HepG2 (cell line): ENCODE results near the gene RBCK1. TPM values are rescaled to one million over a fixed set of nuclear protein-coding genes. Genes with fewer than 3 reads are reported as not detected.
"Not testable (repeated sequence)": the region's sequence is repeated elsewhere in the genome, so short reads cannot be mapped to it uniquely, and the experiment has no call there.

Experiments used
- ATAC-seq: fragments of 200-7000 bp; cut with Tn5 transposase; 3 replicates; pipeline ENCODE4 v1.9.1; 2020; ENCODE audit warnings: mild to moderate bottlenecking, moderate library complexity
- BruUV-seq: library from RNA; stranded (reverse); fragments of 400-500 nt; replicated peaks from 2 replicates; lab custom pipeline; 2021; lab: Mats Ljungman, UMichigan
- CTCF ChIA-PET: fragments of 300-600 bp; formaldehyde crosslinking; extraction: SDS; loops from one replicate; lab custom pipeline; 2021; ENCODE audit warnings: low total read pairs, inconsistent platforms, low intra/inter-chr PET ratio; lab: Yijun Ruan, JAX
- POLR2A ChIA-PET: fragments of 350-600 bp; sonication (Branson Sonifier 250); formaldehyde crosslinking; loops from one replicate; lab custom pipeline; 2020; ENCODE audit warnings: antibody characterized with exemption, inconsistent platforms; lab: Yijun Ruan, JAX
- DNase-seq: peaks from one replicate; pipeline ENCODE4 v3.0.0-alpha.2; 2015; ENCODE audit warnings: low spot score
- FAIRE-seq: peaks from 3 replicates; lab custom pipeline; 2011; peaks lifted over from hg19 to GRCh38; lab: Jason Lieb, UNC
- H2AFZ ChIP-seq: one replicate; pipeline ENCODE4 v1.6.1; 2011; ENCODE audit warnings: low read length, inconsistent platforms
- H3K27ac ChIP-seq: fragments of 300-600 bp; 3 replicates; pipeline ENCODE4 v1.8.0; 2011; ENCODE audit warnings: mixed run types, mild to moderate bottlenecking, mixed read lengths, low read length, inconsistent platforms; ENCODE audit not compliant: insufficient read depth; ENCODE audit errors: extremely low read length
- H3K27me3 ChIP-seq, 2 experiments: fragments of 200-600 bp in 1 of 2; 2 replicates in 1 of 2; 3 replicates in 1 of 2; pipeline versions ENCODE4 v1.6.0 to v1.8.0; 2011; ENCODE audit warnings: low read length in 2 of 2, mild to moderate bottlenecking in 2 of 2, moderate library complexity in 2 of 2, inconsistent platforms in 1 of 2; ENCODE audit not compliant: insufficient read depth in 2 of 2, control insufficient read depth in 1 of 2
- H3K36me3 ChIP-seq, 2 experiments: fragments of 200-600 bp in 1 of 2; replicated peaks in 1 of 2; 2 replicates in 1 of 2; 3 replicates in 1 of 2; pipeline versions ENCODE4 v1.5.1 to v1.8.0; 2011; ENCODE audit warnings: low read length in 2 of 2, inconsistent platforms in 1 of 2; ENCODE audit not compliant: insufficient read depth in 2 of 2, control insufficient read depth in 1 of 2
- H3K4me1 ChIP-seq: 2 replicates; pipeline ENCODE4 v1.5.1; 2012; ENCODE audit warnings: low read length, inconsistent platforms; ENCODE audit not compliant: insufficient read depth
- H3K4me2 ChIP-seq: 2 replicates; pipeline ENCODE4 v1.6.0; 2011; ENCODE audit warnings: low read depth, low read length, inconsistent platforms
- H3K4me3 ChIP-seq, 3 experiments: fragments of 200-600 bp in 1 of 3; sonication (generic), shearing (Covaris generic) in 1 of 3; replicated peaks in 1 of 3; 2 replicates each; pipeline ENCODE4 v1.5.1; 2011 to 2016; ENCODE audit warnings: low read length in 3 of 3, inconsistent platforms in 2 of 3, low read depth in 2 of 3, mild to moderate bottlenecking in 2 of 3, control low read depth in 1 of 3, mixed read lengths in 1 of 3; ENCODE audit not compliant: insufficient read depth in 1 of 3
- H3K79me2 ChIP-seq: one replicate; pipeline ENCODE4 v1.6.1; 2011; ENCODE audit warnings: low read length, inconsistent platforms; ENCODE audit not compliant: insufficient read depth
- H3K9ac ChIP-seq: 2 replicates; pipeline ENCODE4 v1.6.0; 2011; ENCODE audit warnings: mild to moderate bottlenecking, low read depth, low read length, inconsistent platforms; ENCODE audit not compliant: insufficient read depth
- H3K9me3 ChIP-seq: 2 replicates; pipeline ENCODE4 v1.5.1; 2012; ENCODE audit warnings: mild to moderate bottlenecking, low read length
- H4K20me1 ChIP-seq: 2 replicates; pipeline ENCODE4 v1.6.0; 2011; ENCODE audit warnings: inconsistent platforms, mild to moderate bottlenecking, low read length, moderate library complexity; ENCODE audit not compliant: insufficient read depth
- BORCS8-MEF2B ChIP-seq: sonication (generic); formaldehyde crosslinking; IDR thresholded peaks from 2 replicates; pipeline ENCODE4 v1.8.0; 2022; ENCODE audit warnings: mild to moderate bottlenecking, missing genetic modification reagents
- CBFB ChIP-seq: sonication (generic); formaldehyde crosslinking; IDR thresholded peaks from 2 replicates; pipeline ENCODE4 v1.4.0; 2020; ENCODE audit warnings: missing genetic modification reagents
- CHCHD3 ChIP-seq: sonication (generic); formaldehyde crosslinking; IDR thresholded peaks from 2 replicates; pipeline ENCODE4 v1.8.0; 2022; ENCODE audit warnings: mild to moderate bottlenecking, missing genetic modification reagents, moderate library complexity
- EED ChIP-seq: sonication (generic); formaldehyde crosslinking; IDR thresholded peaks from 2 replicates; pipeline ENCODE4 v1.5.0; 2020; ENCODE audit warnings: mild to moderate bottlenecking, missing genetic modification reagents
- FOXM1 ChIP-seq: sonication (generic); formaldehyde crosslinking; IDR thresholded peaks from 2 replicates; pipeline ENCODE4 v1.5.0; 2020; ENCODE audit warnings: missing genetic modification reagents
- HIVEP1 ChIP-seq: sonication (generic); formaldehyde crosslinking; IDR thresholded peaks from 2 replicates; pipeline ENCODE4 v1.4.0; 2020; ENCODE audit warnings: mild to moderate bottlenecking, missing genetic modification reagents
- HOXA5 ChIP-seq: sonication (generic); formaldehyde crosslinking; IDR thresholded peaks from 2 replicates; pipeline ENCODE4 v1.4.0; 2020; ENCODE audit warnings: missing genetic modification reagents
- MXI1 ChIP-seq: IDR thresholded peaks from 3 replicates; pipeline ENCODE4 v1.6.1; 2012; ENCODE audit warnings: low read depth, low read length, inconsistent platforms, borderline replicate concordance
- RBM22 ChIP-seq: fragments of 200-400 bp; formaldehyde crosslinking; optimal IDR thresholded peaks from 2 replicates; pipeline ENCODE3; 2017; ENCODE audit warnings: mild to moderate bottlenecking, low read length, moderate library complexity
- RORA ChIP-seq: sonication (generic); formaldehyde crosslinking; IDR thresholded peaks from 2 replicates; pipeline ENCODE4 v1.5.0; 2020; ENCODE audit warnings: mild to moderate bottlenecking, missing genetic modification reagents, moderate library complexity
- SALL1 ChIP-seq: sonication (generic); formaldehyde crosslinking; IDR thresholded peaks from 2 replicates; pipeline ENCODE4 v1.8.0; 2022; ENCODE audit warnings: mild to moderate bottlenecking, missing genetic modification reagents
- SOX6 ChIP-seq, 2 experiments: fragments of 450-650 bp in 1 of 2; sonication (generic) in 1 of 2; formaldehyde crosslinking in 1 of 2; IDR thresholded peaks; 2 replicates each; pipeline versions ENCODE4 v1.4.0 to v1.6.1; 2017 to 2020; ENCODE audit warnings: antibody characterized with exemption in 1 of 2, mild to moderate bottlenecking in 1 of 2, missing genetic modification reagents in 1 of 2
- TOPORS ChIP-seq: sonication (generic); formaldehyde crosslinking; IDR thresholded peaks from 2 replicates; pipeline ENCODE4 v1.8.0; 2023; ENCODE audit warnings: mild to moderate bottlenecking, missing genetic modification reagents
- ZNF331 ChIP-seq: sonication (generic); formaldehyde crosslinking; IDR thresholded peaks from 2 replicates; pipeline ENCODE4 v1.4.0; 2020; ENCODE audit warnings: missing genetic modification reagents
- ZNF460 ChIP-seq: sonication (generic); formaldehyde crosslinking; IDR thresholded peaks from 2 replicates; pipeline ENCODE4 v1.5.1; 2020; ENCODE audit warnings: missing genetic modification reagents, mild to moderate bottlenecking, borderline replicate concordance
- ZNF615 ChIP-seq: sonication (generic); formaldehyde crosslinking; IDR thresholded peaks from 2 replicates; pipeline ENCODE4 v1.5.0; 2020; ENCODE audit warnings: mild to moderate bottlenecking, missing genetic modification reagents, borderline replicate concordance
- WGBS: methylation state at CpG from one replicate; pipeline ENCODE4 v1.1.6; 2017; ENCODE audit warnings: low lambda C conversion rate; 5-methylcytosine and 5-hydroxymethylcytosine counted together
- in situ Hi-C: cut with HindIII; loops from 2 replicates; pipeline ENCODE4 v1.10.0; 2017; ENCODE audit warnings: low pct_unique_long_range_greater_than_20kb; ENCODE audit not compliant: extremely low pct_ligation_motif_present
- intact Hi-C: fragments of 100-400 bp; cut with micrococcal nuclease; formaldehyde crosslinking; loops from one replicate; pipeline ENCODE4 v1.10.0; 2022; ENCODE audit not compliant: unreplicated experiment
- polyA plus RNA-seq, 8 experiments: library from polyadenylated mRNA; depleted of rRNA in 3 of 8; stranded (reverse) in 7 of 8; unstranded in 1 of 8; fragments of >200 nt; fragmentation: Illumina TruSeq in 4 of 8; extraction: Trizol in 4 of 8; gene quantifications; 2 replicates each; pipeline versions ENCODE4 v1.2.1 to v1.2.3, GENCODE V29; 2011 to 2016; ENCODE audit warnings: low read depth in 4 of 8, missing spikeins in 1 of 8, mixed read lengths in 1 of 8; ENCODE audit not compliant: insufficient read depth in 1 of 8
- total RNA-seq, 5 experiments: library from RNA; depleted of rRNA; stranded (reverse); fragments of >200 nt; fragmentation: Illumina TruSeq; extraction: Trizol; gene quantifications; 2 replicates each; pipeline ENCODE4 v1.2.3, GENCODE V29; 2016; ENCODE audit warnings: low read depth in 1 of 5
- TF ChIP-seq, protein P1 (sequence below): sonication (generic); formaldehyde crosslinking; IDR thresholded peaks from 2 replicates; pipeline ENCODE4 v1.5.0; 2020; ENCODE audit warnings: missing genetic modification reagents, mild to moderate bottlenecking, borderline replicate concordance
- TF ChIP-seq, protein P2 (sequence below): sonication (generic); formaldehyde crosslinking; IDR thresholded peaks from 2 replicates; pipeline ENCODE4 v1.5.1; 2020; ENCODE audit warnings: mild to moderate bottlenecking, missing genetic modification reagents, moderate library complexity

Gene RBCK1
- total and polyA plus RNA-seq, 2 of the 13 experiments (the other 11 are each of a cell fraction or from before 2014, with no cell fraction given): 149 to 215 TPM

DNA sequence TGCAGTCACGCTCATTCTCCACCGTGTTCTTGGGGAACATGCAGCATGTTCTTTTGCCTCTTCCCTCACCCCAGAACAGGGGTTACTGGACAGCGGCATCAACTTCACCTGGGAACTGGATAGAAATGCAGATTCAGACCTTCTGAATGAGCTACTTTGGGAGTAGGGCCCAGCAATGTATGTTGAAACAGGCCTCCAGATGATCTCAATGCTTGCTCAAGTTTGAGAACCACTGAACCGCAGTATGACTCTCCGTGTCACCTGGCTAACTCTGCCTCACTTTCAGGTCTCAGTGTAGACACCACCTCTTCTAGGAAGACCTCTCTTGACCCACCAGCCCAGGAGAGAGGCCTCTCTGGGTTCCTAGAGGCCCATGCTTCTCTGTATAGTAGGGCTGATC lies 22.7 kb upstream of the RBCK1 start (continued):
- TF ChIP-seq TOPORS (CRISPR knock-in tag): no peak
- TF ChIP-seq CBFB: no peak
- TF ChIP-seq RORA (CRISPR knock-in tag): 0 out of 2 replicates have a peak, but pooled peaks have one; percentile 55
- TF ChIP-seq FOXM1: no peak
- 0 out of 2 replicates have a peak, but pooled peaks have one; percentile 2 for TF ChIP-seq HOXA5 (CRISPR knock-in tag)
- TF ChIP-seq, protein P1, sequence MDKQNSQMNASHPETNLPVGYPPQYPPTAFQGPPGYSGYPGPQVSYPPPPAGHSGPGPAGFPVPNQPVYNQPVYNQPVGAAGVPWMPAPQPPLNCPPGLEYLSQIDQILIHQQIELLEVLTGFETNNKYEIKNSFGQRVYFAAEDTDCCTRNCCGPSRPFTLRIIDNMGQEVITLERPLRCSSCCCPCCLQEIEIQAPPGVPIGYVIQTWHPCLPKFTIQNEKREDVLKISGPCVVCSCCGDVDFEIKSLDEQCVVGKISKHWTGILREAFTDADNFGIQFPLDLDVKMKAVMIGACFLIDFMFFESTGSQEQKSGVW (CRISPR knock-in tag): no peak
- peak; percentile 69 for TF ChIP-seq RBM22
- no peak for TF ChIP-seq MXI1
- TF ChIP-seq ZNF331 (CRISPR knock-in tag): no peak

DNA sequence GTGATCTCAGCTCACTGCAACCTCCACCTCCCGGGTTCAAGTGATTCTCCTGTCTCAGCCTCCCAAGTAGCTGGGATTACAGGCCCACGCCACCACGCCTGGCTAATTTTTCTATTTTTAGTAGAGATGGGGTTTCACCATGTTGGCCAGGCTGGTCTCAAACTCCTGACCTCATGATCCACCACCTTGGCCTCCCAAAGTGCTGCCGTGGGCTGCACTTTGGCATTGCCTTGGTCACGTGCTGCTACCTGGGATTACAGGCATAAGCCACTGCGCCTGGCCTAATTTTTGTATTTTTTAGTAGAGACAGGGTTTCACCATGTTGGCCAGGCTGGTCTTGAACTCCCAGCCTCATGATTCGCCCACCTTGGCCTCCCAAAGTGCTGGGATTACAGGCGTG lies 21.5 kb upstream of the RBCK1 start:
- DNase-seq; H3K4me3 ChIP-seq; H3K4me2 ChIP-seq; H3K27ac ChIP-seq; CTCF ChIA-PET; intact Hi-C loops; H3K27me3 ChIP-seq; BruUV-seq; H2AFZ ChIP-seq; H3K9ac ChIP-seq; ATAC-seq; FAIRE-seq; H3K9me3 ChIP-seq; in situ Hi-C loops; TF ChIP-seq SOX6 (IDR thresholded peaks at IDR 0.05): not testable (repeated sequence)
- TF ChIP-seq SOX6 (CRISPR knock-in tag; IDR thresholded peaks at IDR 0.05) (0 out of 2 replicates have a peak, but pooled peaks have one; percentile 16), ZNF460 (0 out of 2 replicates have a peak, but pooled peaks have one; percentile 26), CHCHD3 (CRISPR knock-in tag) (0 out of 2 replicates have a peak, but pooled peaks have one; percentile 37), EED (peak; percentile 51; the same call in 1 of the 2 replicates), SALL1 (CRISPR knock-in tag) (peak; percentile 18; the same call in 1 of the 2 replicates), ZNF615 (CRISPR knock-in tag) (0 out of 2 replicates have a peak, but pooled peaks have one; percentile 7), BORCS8-MEF2B (CRISPR knock-in tag) (peak; percentile 9; the same call in 1 of the 2 replicates), HIVEP1 (CRISPR knock-in tag) (peak; percentile 44; the same call in 1 of the 2 replicates)
- TF ChIP-seq, protein P2, sequence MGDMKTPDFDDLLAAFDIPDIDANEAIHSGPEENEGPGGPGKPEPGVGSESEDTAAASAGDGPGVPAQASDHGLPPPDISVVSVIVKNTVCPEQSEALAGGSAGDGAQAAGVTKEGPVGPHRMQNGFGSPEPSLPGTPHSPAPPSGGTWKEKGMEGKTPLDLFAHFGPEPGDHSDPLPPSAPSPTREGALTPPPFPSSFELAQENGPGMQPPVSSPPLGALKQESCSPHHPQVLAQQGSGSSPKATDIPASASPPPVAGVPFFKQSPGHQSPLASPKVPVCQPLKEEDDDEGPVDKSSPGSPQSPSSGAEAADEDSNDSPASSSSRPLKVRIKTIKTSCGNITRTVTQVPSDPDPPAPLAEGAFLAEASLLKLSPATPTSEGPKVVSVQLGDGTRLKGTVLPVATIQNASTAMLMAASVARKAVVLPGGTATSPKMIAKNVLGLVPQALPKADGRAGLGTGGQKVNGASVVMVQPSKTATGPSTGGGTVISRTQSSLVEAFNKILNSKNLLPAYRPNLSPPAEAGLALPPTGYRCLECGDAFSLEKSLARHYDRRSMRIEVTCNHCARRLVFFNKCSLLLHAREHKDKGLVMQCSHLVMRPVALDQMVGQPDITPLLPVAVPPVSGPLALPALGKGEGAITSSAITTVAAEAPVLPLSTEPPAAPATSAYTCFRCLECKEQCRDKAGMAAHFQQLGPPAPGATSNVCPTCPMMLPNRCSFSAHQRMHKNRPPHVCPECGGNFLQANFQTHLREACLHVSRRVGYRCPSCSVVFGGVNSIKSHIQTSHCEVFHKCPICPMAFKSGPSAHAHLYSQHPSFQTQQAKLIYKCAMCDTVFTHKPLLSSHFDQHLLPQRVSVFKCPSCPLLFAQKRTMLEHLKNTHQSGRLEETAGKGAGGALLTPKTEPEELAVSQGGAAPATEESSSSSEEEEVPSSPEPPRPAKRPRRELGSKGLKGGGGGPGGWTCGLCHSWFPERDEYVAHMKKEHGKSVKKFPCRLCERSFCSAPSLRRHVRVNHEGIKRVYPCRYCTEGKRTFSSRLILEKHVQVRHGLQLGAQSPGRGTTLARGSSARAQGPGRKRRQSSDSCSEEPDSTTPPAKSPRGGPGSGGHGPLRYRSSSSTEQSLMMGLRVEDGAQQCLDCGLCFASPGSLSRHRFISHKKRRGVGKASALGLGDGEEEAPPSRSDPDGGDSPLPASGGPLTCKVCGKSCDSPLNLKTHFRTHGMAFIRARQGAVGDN (CRISPR knock-in tag): peak; percentile 27
- Histone ChIP-seq H3K4me1 (peaks cover 77% of the 10 kb centered on the region), H3K36me3 (peaks cover 36 to 88% of the 10 kb centered on the region in 2 experiments), H4K20me1 (peaks cover 35% of the 10 kb centered on the region), H3K79me2 (peaks cover 82% of the 10 kb centered on the region)
- WGBS: 97% methylated on average over 8 of the region's 8 CpGs
- POLR2A ChIA-PET: interaction anchor here (0.6 to 29.0 kb wide), 3 partner anchors 11 to 53 kb away, joined by 5 to 1587 read pairs (median 909); partner anchors contain the start of gene RBCK1
